ENCODE data around the gene SEPTIN12.

- TF ChIP-seq, protein P1, sequence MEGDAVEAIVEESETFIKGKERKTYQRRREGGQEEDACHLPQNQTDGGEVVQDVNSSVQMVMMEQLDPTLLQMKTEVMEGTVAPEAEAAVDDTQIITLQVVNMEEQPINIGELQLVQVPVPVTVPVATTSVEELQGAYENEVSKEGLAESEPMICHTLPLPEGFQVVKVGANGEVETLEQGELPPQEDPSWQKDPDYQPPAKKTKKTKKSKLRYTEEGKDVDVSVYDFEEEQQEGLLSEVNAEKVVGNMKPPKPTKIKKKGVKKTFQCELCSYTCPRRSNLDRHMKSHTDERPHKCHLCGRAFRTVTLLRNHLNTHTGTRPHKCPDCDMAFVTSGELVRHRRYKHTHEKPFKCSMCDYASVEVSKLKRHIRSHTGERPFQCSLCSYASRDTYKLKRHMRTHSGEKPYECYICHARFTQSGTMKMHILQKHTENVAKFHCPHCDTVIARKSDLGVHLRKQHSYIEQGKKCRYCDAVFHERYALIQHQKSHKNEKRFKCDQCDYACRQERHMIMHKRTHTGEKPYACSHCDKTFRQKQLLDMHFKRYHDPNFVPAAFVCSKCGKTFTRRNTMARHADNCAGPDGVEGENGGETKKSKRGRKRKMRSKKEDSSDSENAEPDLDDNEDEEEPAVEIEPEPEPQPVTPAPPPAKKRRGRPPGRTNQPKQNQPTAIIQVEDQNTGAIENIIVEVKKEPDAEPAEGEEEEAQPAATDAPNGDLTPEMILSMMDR (IDR thresholded peaks at IDR 0.05): no peak
- TF ChIP-seq POLR2A (IDR thresholded peaks at IDR 0.05): no peak
- no peak for TF ChIP-seq EP300 (IDR thresholded peaks at IDR 0.05)
Observed at GRCh38 chr16:4736546-4736945, 51.6 kb downstream of the SEPTIN12 start.

Measured in ovary (tissue), 3 donors.